ENCODE measurements around the gene GPI. TPM values are rescaled to one million over a fixed set of nuclear protein-coding genes. Genes with fewer than 3 reads are reported as not detected.

The GPI gene
- total and polyA plus RNA-seq, 9 of the 15 experiments (the other 6 are each of a cell fraction or from before 2014, with no cell fraction given), result 88.3 to 358 (median 122) TPM

- Histone ChIP-seq H3K4me1 (replicated peaks in 1 of 2; ENCODE audit: control insufficient read depth in 2 of 2, insufficient read depth in 2 of 2, low read length in 2 of 2) (no peaks in the 10 kb centered on the region), H3K79me2 (ENCODE audit: control insufficient read depth, insufficient read depth, low read length) (peaks cover 15% of the 10 kb centered on the region), H3K9me3 (replicated peaks; ENCODE audit: control insufficient read depth, insufficient read depth, low read depth, low read length) (peaks cover 26% of the 10 kb centered on the region), H3K36me3 (ENCODE audit: control insufficient read depth, insufficient read depth, low read length) (peaks cover 99% of the 10 kb centered on the region), H3K27me3 (ENCODE audit: control insufficient read depth in 2 of 2, insufficient read depth in 2 of 2, low read length in 2 of 2) (no peaks in the 10 kb centered on the region), H3K9ac (ENCODE audit: insufficient read depth in 1 of 2, low read depth in 2 of 2, low read length in 2 of 2) (no peak overlapping the region), H3K4me3 (no peak overlapping the region), H3K4me2 (ENCODE audit: insufficient read depth, low read length) (no peak overlapping the region), H4K20me1 (replicated peaks; ENCODE audit: control insufficient read depth, insufficient read depth, low read length) (no peaks in the 10 kb centered on the region; the same call in none of the 2 replicates), H3K9me1 (ENCODE audit: control insufficient read depth, insufficient read depth, low read length) (peaks cover 3% of the 10 kb centered on the region), H3K27ac (ENCODE audit: extremely low read depth, low read depth, low read length) (no peak overlapping the region), H2AFZ (ENCODE audit: low read depth, low read length) (no peak overlapping the region)
- in situ Hi-C loops (cut with MboI) (no loop called here), intact Hi-C loops (cut with micrococcal nuclease) (no loop called here)
- DNase-seq (ENCODE audit: extremely low read depth in 1 of 4, low spot score in 3 of 4) (peak in 3 of 4 experiments; percentile 44 to 59 (median 58)), FAIRE-seq (no peak), ATAC-seq (no peak)
- ChIA-PET CTCF (ENCODE audit: low intra/inter-chr PET ratio) (interaction anchor here (0.5 kb wide), 1 partner anchor 63 kb away, joined by 3 read pairs; no protein-coding TSS in a partner anchor), POLR2A (no interaction called here)
- no TSS peak for BruUV-seq (replicated peaks)
- TF ChIP-seq ATF6 (CRISPR knock-in tag; IDR thresholded peaks at IDR 0.05) (no peak), PTTG1 (tag; IDR thresholded peaks at IDR 0.05; ENCODE audit: low read depth) (no peak), CREM (IDR thresholded peaks at IDR 0.05; ENCODE audit: low read depth) (no peak), L3MBTL2 (IDR thresholded peaks at IDR 0.05) (no peak), REST (IDR thresholded peaks at IDR 0.05; ENCODE audit: borderline replicate concordance) (no peak), REST (CRISPR knock-in tag; IDR thresholded peaks at IDR 0.05; ENCODE audit: low read depth) (no peak), ZNF561 (CRISPR knock-in tag; conservative IDR thresholded peaks at IDR 0.05) (no peak), ZKSCAN3 (CRISPR knock-in tag; IDR thresholded peaks at IDR 0.05) (no peak), ZBTB12 (CRISPR knock-in tag; IDR thresholded peaks at IDR 0.05) (no peak), ATF7 (IDR thresholded peaks at IDR 0.05) (no peak)
Observed at GRCh38 chr19:34391813-34392212, 26.8 kb downstream of the GPI start.

Data from K562 (cell line).